Heart left ventricle (tissue), 13 donors: Measurements from ENCODE around the gene OSGIN1.

ENCODE experiments used
- POLR2A ChIP-seq, 2 donors: fragments of 450-650 bp; IDR thresholded peaks; one replicate each; pipeline ENCODE4 v1.6.1; 2017; ENCODE audit warnings: antibody characterized with exemption in 2 of 2, mild to moderate bottlenecking in 2 of 2, moderate library complexity in 2 of 2
- TF ChIP-seq, protein P1 (sequence below), 12 donors: fragments of 200-600 bp; sonication (generic) in 4 of 12; IDR thresholded peaks; one replicate each; pipeline versions ENCODE4 v1.5.0 to v1.8.0; 2018 to 2022; ENCODE audit warnings: antibody characterized with exemption in 12 of 12, mild to moderate bottlenecking in 5 of 12
- donor health status: ischemic (EF 13 %, LVEDD 7.1; RV severe dilation, severe dysfunction).
- donor health status: DM: no; HTN: yes; CAD: no.
- donor health status: DM: no; HTN: no; CAD: no.
- donor health status: ischemic (EF 25% LVEDD 6.9; RV normal size, moderate dysfunction).
- donor health status: ischemic (EF 25% LVEDD 5.7; RV mildly dilated, moderate dysfunction).
- donor health status: ischemic (EF 35%, LVEDD 5.7; RV mildly dilated, moderate dysfunction).
- donor health status: nonischemic (EF 11% LVEDD 7.7; RV severe dilation, severe dysfunction).
- donor health status: DM: yes; HTN: yes; CAD: no.
- donor health status: PGD.
- donor health status: ischemic (EF 29% LVEDD 5.4; RV normal size, mild dysfunction).
- donor health status: nonischemic (EF 23%, LVEDD 6.1; RV moderate dilation, normal function).

DNA sequence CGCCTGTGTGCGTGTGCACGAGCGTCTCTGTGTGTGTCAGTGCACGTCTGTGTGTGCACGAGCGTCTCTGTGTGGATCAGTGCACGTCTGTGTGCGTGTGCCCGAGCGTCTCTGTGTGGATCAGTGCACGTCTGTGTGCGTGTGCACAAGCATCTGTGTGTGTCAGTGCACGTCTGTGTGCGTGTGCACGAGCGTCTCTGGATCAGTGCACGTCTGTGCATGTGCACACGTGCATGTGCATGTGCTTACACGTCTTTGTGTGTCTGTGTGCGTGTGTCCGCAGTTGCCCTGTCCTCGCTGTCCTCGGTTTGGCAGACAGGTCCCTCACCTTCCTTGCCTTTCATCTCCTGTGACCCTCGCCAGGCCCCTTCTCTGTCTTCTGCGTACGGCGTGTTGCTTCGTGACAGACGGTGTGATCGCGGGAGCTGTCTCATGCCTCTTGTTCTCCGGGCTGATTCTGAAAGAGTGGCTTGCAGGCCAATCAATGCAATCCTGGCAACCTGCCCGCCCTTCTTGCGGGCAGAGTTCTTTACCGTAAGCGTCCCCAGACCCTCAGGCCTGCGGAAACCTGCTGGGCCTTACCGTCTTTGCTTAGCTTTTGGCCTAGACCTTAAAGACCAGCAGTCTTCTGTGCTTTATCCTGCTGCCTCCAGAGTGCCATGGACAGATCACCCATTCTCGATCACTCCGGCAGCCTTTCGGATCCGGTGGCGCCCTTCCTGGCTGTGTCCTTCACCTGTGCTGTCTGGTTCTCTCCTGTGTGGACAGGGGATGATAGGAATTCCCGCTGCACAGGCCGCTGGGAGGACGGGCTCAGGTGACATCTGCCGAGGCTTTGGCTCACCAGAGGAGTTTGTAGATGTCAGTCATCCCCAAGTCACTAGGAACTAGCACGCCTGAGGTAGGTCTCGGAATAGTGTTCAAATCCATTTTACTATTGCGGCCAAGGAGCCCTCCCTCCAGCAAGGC is 35.6 kb upstream of the OSGIN1 start:
- TF ChIP-seq POLR2A (IDR thresholded peaks at IDR 0.05): no peak
- TF ChIP-seq, protein P1, sequence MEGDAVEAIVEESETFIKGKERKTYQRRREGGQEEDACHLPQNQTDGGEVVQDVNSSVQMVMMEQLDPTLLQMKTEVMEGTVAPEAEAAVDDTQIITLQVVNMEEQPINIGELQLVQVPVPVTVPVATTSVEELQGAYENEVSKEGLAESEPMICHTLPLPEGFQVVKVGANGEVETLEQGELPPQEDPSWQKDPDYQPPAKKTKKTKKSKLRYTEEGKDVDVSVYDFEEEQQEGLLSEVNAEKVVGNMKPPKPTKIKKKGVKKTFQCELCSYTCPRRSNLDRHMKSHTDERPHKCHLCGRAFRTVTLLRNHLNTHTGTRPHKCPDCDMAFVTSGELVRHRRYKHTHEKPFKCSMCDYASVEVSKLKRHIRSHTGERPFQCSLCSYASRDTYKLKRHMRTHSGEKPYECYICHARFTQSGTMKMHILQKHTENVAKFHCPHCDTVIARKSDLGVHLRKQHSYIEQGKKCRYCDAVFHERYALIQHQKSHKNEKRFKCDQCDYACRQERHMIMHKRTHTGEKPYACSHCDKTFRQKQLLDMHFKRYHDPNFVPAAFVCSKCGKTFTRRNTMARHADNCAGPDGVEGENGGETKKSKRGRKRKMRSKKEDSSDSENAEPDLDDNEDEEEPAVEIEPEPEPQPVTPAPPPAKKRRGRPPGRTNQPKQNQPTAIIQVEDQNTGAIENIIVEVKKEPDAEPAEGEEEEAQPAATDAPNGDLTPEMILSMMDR (IDR thresholded peaks at IDR 0.05): no peak
